Measurements from ENCODE around the gene GNA12.
"Not testable (repeated sequence)": the region's sequence is repeated elsewhere in the genome, so short reads cannot be mapped to it uniquely, and the experiment has no call there.

- not testable (repeated sequence) for TF ChIP-seq EZH2 (IDR thresholded peaks at IDR 0.05; ENCODE audit: insufficient read depth, poor library complexity, severe bottlenecking); EZH2phosphoT487 (IDR thresholded peaks at IDR 0.05; ENCODE audit: insufficient read depth, low read depth)
Measured at GRCh38 chr7:2694122-2694436, 150.0 kb downstream of the GNA12 start.

All from GM23248 (cell line).